Gastroesophageal sphincter (tissue), 4 donors: ENCODE data around the gene NSFL1C. TPM values are rescaled to one million over a fixed set of nuclear protein-coding genes. Genes with fewer than 3 reads are reported as not detected.
A peak's percentile ranks its signal among the peaks of the same experiment; 100 is the strongest.

ENCODE experiments used
- ATAC-seq: fragments of 150-250 bp; one replicate; pipeline ENCODE4 v1.9.1; 2016; ENCODE audit warnings: mild to moderate bottlenecking, moderate library complexity
- H3K27ac ChIP-seq, 4 donors: fragments of 200-600 bp; sonication (generic) in 3 of 4; 1 replicate in 3 of 4; 2 replicates in 1 of 4; pipeline ENCODE4 v1.5.1; 2016 to 2019
- H3K27me3 ChIP-seq: fragments of 200-600 bp; sonication (generic); one replicate; pipeline ENCODE4 v1.5.1; 2019
- H3K36me3 ChIP-seq, 2 donors: fragments of 200-600 bp; sonication (generic); one replicate each; pipeline ENCODE4 v1.5.1; 2019; ENCODE audit warnings: control low read depth in 1 of 2
- H3K4me1 ChIP-seq, 3 donors: fragments of 200-600 bp; sonication (generic); 1 replicate in 2 of 3; 2 replicates in 1 of 3; pipeline ENCODE4 v1.5.1; 2016 to 2019; ENCODE audit warnings: control low read depth in 2 of 3
- H3K4me3 ChIP-seq, 2 donors: fragments of 200-600 bp; sonication (generic); one replicate each; pipeline ENCODE4 v1.5.1; 2019; ENCODE audit warnings: mild to moderate bottlenecking in 1 of 2, moderate library complexity in 1 of 2
- H3K9me3 ChIP-seq, 3 donors: fragments of 200-600 bp; sonication (generic); one replicate each; pipeline ENCODE4 v1.5.1; 2017 to 2019; ENCODE audit warnings: control low read depth in 2 of 3
- EP300 ChIP-seq: sonication (generic); formaldehyde crosslinking; IDR thresholded peaks from one replicate; pipeline ENCODE4 v1.6.1; 2017; ENCODE audit warnings: antibody characterized with exemption, mild to moderate bottlenecking
- POLR2A ChIP-seq, 2 donors: fragments of 450-650 bp; IDR thresholded peaks; one replicate each; pipeline ENCODE4 v1.6.1; 2017; ENCODE audit warnings: antibody characterized with exemption in 2 of 2, mild to moderate bottlenecking in 2 of 2, moderate library complexity in 1 of 2
- POLR2AphosphoS5 ChIP-seq: sonication (generic); formaldehyde crosslinking; IDR thresholded peaks from one replicate; pipeline ENCODE4 v1.6.1; 2017; ENCODE audit warnings: antibody characterized with exemption
- WGBS, 2 donors: methylation state at CpG; one replicate each; pipeline ENCODE4 v1.1.5; 2018; ENCODE audit warnings: low coverage in 1 of 2; 5-methylcytosine and 5-hydroxymethylcytosine counted together
- total RNA-seq, 4 donors: library from RNA; depleted of rRNA; stranded (reverse); fragments of >200 nt; gene quantifications; one replicate each; pipeline ENCODE4 v1.1.0, GENCODE V29; 2016
- TF ChIP-seq, protein P1 (sequence below), 4 experiments: fragments of 200-600 bp in 2 of 4; fragments of 450-650 bp in 2 of 4; sonication (generic) in 1 of 4; IDR thresholded peaks; one replicate each; pipeline ENCODE4 v1.5.1; 2017 to 2019; ENCODE audit warnings: antibody characterized with exemption in 4 of 4, mild to moderate bottlenecking in 2 of 4, moderate library complexity in 2 of 4

NSFL1C gene
- total RNA-seq, 4 donors from 2014 or later, result 48.8 to 64.1 (median 53.5) TPM

GRCh38 chr20:1440024-1440423 is 26.6 kb downstream of the NSFL1C start:
- Histone ChIP-seq H3K4me3 (no peak overlapping the region), H3K4me1 (no peaks in the 10 kb centered on the region), H3K9me3 (no peaks in the 10 kb centered on the region), H3K36me3 (peaks cover 0 to 65% of the 10 kb centered on the region in 2 donors), H3K27ac (no peak overlapping the region), H3K27me3 (no peaks in the 10 kb centered on the region)
- no peak for ATAC-seq
- TF ChIP-seq POLR2A (IDR thresholded peaks at IDR 0.05) (no peak), POLR2AphosphoS5 (no peak), EP300 (no peak)
- TF ChIP-seq, protein P1, sequence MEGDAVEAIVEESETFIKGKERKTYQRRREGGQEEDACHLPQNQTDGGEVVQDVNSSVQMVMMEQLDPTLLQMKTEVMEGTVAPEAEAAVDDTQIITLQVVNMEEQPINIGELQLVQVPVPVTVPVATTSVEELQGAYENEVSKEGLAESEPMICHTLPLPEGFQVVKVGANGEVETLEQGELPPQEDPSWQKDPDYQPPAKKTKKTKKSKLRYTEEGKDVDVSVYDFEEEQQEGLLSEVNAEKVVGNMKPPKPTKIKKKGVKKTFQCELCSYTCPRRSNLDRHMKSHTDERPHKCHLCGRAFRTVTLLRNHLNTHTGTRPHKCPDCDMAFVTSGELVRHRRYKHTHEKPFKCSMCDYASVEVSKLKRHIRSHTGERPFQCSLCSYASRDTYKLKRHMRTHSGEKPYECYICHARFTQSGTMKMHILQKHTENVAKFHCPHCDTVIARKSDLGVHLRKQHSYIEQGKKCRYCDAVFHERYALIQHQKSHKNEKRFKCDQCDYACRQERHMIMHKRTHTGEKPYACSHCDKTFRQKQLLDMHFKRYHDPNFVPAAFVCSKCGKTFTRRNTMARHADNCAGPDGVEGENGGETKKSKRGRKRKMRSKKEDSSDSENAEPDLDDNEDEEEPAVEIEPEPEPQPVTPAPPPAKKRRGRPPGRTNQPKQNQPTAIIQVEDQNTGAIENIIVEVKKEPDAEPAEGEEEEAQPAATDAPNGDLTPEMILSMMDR (IDR thresholded peaks at IDR 0.05), result no peak
- WGBS, 2 donors, result 61 to 93% methylated on average over 3 of the region's 6 CpGs

DNA sequence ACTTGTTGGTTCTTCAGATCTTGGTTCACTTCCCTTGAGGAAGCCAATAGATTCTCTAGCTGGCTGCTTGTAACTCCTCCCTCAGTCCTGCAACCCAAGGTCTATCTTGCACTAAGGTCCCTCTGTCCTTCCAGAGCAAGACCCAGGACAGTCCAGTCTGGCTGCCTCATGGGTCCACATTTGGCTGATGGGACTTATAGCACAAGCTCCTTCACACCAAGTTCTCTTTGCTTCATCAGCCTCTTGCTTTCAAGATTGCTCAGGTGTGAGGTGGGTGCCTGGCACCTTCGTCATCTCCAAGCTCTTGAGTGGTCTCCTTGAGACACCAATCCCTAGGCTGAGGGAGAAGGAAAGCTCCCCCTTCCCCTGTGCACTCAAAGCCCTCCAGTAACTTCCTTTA is 28.3 kb downstream of the NSFL1C start:
- Histone ChIP-seq H3K36me3 (peaks cover 0 to 50% of the 10 kb centered on the region in 2 donors), H3K27me3 (no peaks in the 10 kb centered on the region), H3K4me3 (no peak overlapping the region), H3K9me3 (no peaks in the 10 kb centered on the region), H3K4me1 (no peaks in the 10 kb centered on the region), H3K27ac (no peak overlapping the region)
- TF ChIP-seq, protein P1 (IDR thresholded peaks at IDR 0.05), result no peak
- TF ChIP-seq POLR2AphosphoS5 (no peak), POLR2A (IDR thresholded peaks at IDR 0.05) (no peak), EP300 (no peak)
- 15% methylated on average over 1 of the region's 1 CpG; no CpG with 5 or more reads in 1 of the 2 donors for WGBS, 2 donors
- ATAC-seq, result no peak

GRCh38 chr20:1437235-1437904 is 29.3 kb downstream of the NSFL1C start:
- Histone ChIP-seq H3K4me1 (no peaks in the 10 kb centered on the region), H3K36me3 (peaks cover 0 to 40% of the 10 kb centered on the region in 2 donors), H3K27me3 (no peaks in the 10 kb centered on the region), H3K27ac (no peak overlapping the region), H3K4me3 (no peak overlapping the region), H3K9me3 (no peaks in the 10 kb centered on the region)
- 29 to 90% methylated on average over 1 to 5 of the region's 5 CpGs for WGBS, 2 donors
- ATAC-seq, result no peak
- TF ChIP-seq, protein P1 (IDR thresholded peaks at IDR 0.05), result peak; percentile 68 to 86 (median 74)
- TF ChIP-seq EP300, result no peak
- TF ChIP-seq POLR2A (IDR thresholded peaks at IDR 0.05), result no peak
- TF ChIP-seq POLR2AphosphoS5, result no peak

GRCh38 chr20:1436263-1436662 is 30.4 kb downstream of the NSFL1C start:
- no peaks in the 10 kb centered on the region for H3K27me3 ChIP-seq
- H3K36me3 ChIP-seq, result peaks cover 0 to 29% of the 10 kb centered on the region in 2 donors
- H3K4me1 ChIP-seq, result no peaks in the 10 kb centered on the region
- H3K4me3 ChIP-seq, result no peak overlapping the region
- no peak for ATAC-seq
- no peaks in the 10 kb centered on the region for H3K9me3 ChIP-seq
- no peak overlapping the region for H3K27ac ChIP-seq
- no peak for TF ChIP-seq POLR2A (IDR thresholded peaks at IDR 0.05)
- 82 to 89% methylated on average over 8 of the region's 8 CpGs for WGBS, 2 donors

DNA sequence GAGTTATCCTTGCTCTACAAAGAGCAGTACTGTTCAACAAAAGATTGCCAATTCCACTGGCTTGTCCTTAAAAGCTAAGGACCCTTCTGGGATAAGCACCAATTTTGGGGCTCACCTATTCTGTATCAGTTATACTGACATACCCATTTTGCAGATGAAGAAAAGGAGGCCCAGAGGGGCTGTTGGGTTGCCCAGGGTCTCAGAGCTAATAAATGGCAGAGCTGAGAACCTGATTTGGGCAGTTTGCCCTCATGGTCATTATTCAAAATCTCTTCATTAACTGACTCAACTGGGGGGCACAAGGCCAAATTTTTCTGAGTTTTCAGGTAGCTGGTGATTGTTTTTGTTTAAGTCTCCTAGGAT is 31.3 kb downstream of the NSFL1C start:
- Histone ChIP-seq H3K4me1 (no peaks in the 10 kb centered on the region), H3K27me3 (no peaks in the 10 kb centered on the region), H3K36me3 (peaks cover 0 to 20% of the 10 kb centered on the region in 2 donors), H3K27ac (no peak overlapping the region), H3K4me3 (no peak overlapping the region), H3K9me3 (no peaks in the 10 kb centered on the region)
- ATAC-seq, result no peak
- no peak for TF ChIP-seq EP300
- TF ChIP-seq POLR2AphosphoS5, result no peak

DNA sequence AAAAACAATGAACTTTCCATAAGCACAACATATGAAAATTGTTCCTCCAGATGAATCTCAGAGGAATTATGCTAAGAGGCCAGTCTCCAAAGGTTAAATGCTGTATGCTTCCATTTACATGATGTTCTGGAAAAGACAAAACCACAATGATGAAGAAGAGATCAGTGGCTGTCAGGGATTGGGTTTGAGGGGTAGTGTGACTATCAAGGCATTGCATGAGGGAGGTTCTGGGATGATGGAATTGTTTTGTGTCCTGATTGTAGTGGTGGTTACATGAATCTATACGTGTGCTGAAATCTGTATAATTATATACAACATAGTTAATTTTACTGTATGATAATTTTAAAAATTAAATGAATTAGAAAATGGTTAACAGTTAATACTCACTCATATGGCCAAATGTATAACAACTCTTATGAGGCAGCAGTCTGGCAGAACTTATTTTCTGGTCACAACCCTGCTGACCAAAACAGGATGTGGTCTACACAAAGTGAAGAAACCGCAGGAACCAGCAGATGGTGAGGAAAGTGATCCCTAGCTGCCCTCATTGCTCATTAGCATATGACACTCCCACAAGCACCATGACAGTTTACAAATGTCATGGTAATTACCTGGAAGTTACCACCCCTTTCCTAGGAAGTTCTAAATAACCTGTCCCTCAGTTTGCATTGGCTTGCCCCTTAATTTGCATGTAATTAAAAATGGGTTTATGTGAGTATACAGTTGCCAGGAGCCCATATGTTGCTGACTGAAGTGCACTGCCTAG is 31.9 kb downstream of the NSFL1C start:
- whole genome bisulfite sequencing, 2 donors, result 61 to 83% methylated on average over 2 of the region's 2 CpGs
- H3K36me3 ChIP-seq, result peaks cover 0 to 14% of the 10 kb centered on the region in 2 donors
- H3K27ac ChIP-seq, result no peak overlapping the region
- H3K4me3 ChIP-seq, result no peak overlapping the region
- H3K27me3 ChIP-seq, result no peaks in the 10 kb centered on the region
- H3K9me3 ChIP-seq, result no peaks in the 10 kb centered on the region
- no peak for ATAC-seq
- TF ChIP-seq POLR2A (IDR thresholded peaks at IDR 0.05) (no peak), POLR2AphosphoS5 (no peak), EP300 (no peak)
- TF ChIP-seq, protein P1 (IDR thresholded peaks at IDR 0.05), result no peak
- H3K4me1 ChIP-seq, result no peaks in the 10 kb centered on the region
